Measurements from ENCODE around the gene GATA2.
A peak's percentile ranks its signal among the peaks of the same experiment; 100 is the strongest.

Gene GATA2

DNA sequence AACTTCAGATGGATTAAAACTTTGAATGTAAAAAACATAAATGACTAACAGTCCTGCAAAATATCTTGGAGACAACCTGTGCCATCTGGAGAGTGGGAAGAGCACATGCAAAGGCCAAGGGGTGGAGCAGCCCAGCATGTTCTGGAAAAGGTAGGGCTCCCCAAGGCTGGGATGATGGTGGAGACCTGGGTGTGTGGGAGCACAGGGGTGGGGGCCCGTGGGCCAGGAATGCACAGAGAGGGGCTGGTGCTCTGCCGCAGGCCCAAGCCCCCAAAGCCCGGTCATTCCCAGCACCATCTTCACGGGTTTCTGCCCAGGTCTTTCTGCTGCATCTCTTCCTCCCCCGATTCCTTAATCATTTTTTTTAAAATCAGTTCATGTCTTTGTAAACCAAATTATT, 9.7 kb upstream of the GATA2 start:
- no peak for DNase-seq (ENCODE audit: low read depth)

- DNase-seq (ENCODE audit: low read depth): no peak
These were observed 8.4 kb upstream of the GATA2 start for GRCh38 chr3:128501431-128501830.

DNA sequence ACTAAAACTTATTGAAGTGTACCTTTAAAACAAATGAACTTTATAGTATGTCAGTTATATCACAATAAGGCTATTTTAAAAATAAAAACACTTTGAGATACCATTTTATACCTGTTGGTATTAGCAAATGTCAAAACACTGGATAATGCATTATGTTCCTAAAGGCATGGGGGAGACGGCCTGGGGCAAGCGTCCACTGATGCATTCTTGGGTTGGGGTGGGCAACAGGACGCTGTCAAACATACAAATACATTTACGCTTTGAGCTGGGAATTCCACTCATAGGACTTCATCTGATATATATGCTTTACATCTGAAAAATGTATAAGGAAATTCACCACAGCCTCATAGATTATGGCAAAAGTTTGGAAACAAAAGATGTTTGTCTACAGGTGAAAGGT, 7.6 kb upstream of the GATA2 start:
- DNase-seq (ENCODE audit: low read depth): no peak

DNA sequence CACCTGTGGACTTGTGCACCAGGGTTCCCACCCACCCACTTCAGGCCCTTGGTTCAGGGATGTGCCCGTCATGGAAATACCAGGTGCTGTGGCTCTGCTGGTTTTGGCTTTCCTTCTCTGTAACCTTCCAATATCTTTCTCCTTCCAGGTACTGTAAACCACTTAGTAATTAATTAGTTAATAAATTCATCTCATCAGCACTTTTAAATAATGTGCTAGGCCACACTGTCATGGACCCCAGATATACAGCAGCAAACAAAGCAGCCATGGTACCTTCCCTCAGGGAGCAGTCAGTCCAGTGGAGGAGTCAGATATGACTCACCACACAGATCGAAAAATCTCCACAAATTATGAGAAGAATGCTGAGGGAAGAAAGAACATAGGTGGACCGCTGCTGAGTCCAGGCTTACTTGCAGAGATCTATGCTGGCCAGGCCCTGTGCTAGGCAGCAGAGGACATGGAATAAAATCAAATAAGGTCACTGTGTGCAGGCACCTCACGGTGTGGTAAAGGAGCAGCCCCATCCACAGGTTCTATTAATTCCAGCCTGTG, 6.8 kb upstream of the GATA2 start:
- DNase-seq (ENCODE audit: low read depth): no peak

GRCh38 chr3:128498901-128499530, 6.0 kb upstream of the GATA2 start:
- no peak for DNase-seq (ENCODE audit: low read depth)

GRCh38 chr3:128498127-128498626, 5.2 kb upstream of the GATA2 start:
- DNase-seq (ENCODE audit: low read depth): no peak

GRCh38 chr3:128497305-128498126, 4.5 kb upstream of the GATA2 start:
- peak; percentile 67 for DNase-seq (ENCODE audit: low read depth)

DNA sequence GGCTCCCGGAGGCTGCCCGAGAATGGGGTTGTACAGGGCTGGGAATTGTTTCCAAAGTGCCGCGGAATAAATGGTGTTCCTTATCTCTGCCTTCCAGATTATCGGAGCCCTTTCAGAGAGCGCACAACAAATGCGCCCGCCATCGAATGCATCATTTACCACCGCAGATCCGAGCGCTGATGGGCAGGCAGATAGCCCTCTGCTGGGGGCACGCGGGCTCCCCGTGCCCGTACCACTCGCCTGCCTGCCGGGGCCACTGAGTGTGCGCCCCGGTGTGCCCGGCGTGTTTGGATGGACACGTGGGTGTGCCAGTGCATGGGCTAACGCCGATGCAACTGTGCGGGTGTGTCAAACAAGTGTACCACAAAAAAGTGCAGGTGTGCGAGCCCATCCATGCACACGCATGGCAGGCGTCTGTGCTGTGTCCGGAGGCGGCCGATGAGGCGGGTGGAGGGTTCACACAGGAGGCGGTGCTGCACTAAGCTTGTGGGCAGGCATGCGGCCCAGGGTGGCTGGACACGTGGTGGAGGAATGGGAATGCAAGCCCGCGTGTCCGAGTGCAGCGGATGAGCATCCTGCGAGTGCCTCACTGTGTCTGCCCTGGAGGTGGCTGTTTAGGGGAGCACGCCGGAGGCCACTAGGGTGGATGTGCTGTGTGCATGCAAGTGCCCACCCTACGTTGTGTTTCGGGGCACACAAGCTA, 3.8 kb upstream of the GATA2 start:
- no peak for DNase-seq (ENCODE audit: low read depth)

- DNase-seq (ENCODE audit: low read depth): no peak
These were observed 3.1 kb upstream of the GATA2 start for GRCh38 chr3:128496019-128496601.

- no peak for DNase-seq (ENCODE audit: low read depth)
These were observed 2.5 kb upstream of the GATA2 start for GRCh38 chr3:128495435-128495970.

DNA sequence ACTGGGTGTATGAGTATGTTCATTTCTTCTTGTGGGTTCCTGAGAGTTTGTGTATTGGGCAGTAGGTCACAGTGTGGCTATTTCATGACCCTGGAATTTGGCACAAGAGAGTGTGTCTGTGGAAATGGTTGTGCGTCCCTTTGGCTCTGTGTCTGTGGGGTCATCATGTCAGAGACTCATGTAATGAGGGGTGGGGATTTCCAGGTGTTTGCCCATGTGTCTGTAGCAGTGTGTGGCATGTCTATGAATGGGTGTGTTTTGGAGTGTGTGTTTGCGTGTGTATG, 1.3 kb upstream of the GATA2 start:
- DNase-seq (ENCODE audit: low read depth): no peak

DNA sequence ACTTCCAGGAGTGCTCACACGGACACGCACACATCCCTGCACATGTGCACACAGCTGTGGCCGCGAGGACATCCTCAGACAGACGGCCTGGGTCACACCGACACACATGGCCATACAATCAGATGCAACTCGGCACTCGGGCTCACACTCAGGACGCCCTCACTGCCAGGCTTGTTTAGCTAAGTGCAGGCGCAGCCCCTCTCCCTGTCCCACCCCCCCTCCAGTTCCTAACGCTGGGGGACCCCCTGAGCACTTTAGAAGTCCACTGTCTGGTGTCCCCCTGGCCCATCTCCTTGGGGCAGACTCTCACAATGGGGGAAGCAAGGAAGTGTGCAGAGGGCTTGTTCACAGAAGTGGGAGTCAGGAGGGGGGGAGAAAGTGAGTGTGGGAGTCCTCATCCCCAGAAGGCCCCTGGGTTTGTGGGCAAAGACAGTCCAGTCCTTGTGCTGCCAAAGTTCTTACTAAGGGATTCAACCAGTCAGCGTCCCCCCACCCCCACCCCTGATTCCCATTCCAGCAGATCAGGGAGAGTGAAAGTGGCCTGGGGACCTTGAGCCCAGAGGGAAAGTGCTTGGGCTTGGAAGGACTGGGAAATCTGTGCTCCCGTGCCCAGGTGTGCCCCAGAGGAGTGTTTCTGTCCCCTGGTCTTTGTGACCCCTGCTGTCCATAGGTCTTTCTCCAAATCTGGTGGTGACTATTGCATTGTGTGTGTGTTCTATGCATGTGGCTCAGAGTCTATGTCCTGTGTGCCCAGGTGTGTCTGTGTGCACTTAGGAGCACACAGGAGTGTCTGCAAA, 767 bp upstream of the GATA2 start:
- DNase-seq (ENCODE audit: low read depth): no peak

DNA sequence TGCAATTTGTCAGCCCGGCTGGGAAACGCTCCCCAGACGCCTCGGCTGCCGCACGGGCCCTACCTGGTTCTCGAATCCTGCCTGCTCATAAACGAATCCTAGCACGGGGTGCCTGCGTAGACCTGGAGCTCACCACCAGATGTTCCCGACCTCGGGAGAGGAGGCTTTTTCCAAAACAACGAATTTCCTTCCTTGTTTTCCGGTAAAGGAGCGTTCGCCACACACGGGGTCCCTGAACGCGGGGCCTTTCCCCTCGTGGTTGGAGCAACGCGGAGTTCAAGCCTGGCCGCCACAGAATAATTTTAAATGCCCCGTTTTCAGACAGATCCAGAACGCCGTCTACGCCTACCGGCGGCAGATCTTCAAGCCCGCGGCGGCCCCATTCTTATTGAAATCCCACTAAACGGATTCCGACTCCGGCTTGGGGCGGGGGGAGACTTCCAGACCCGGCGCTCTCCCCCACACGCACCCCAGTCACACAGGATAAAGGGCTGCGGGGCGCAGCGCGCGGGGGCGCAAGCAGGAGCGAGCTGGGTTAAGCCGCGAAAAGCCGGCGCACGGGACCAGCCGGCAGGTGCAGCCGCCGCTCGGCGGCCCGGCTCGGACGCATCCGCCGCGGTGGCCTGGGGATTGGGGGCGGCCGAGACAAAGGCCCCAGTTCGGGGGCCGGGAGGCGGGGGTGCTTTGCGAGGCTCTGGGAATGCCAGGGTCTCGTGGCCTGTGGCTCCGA, 895 bp downstream of the GATA2 start:
- no peak for DNase-seq (ENCODE audit: low read depth)

DNA sequence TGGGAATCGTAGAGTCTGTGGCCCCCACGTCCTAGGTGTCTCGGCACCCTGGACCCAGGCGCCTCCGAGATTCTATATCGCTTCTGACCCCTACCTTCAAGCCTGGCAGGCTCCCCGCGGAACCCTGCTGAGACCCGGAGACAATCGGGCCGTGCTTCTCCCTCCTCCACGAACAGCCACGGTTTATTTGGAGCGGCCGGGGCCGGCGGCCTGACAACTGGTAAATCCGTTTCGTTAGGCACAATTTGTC, 1.4 kb downstream of the GATA2 start:
- DNase-seq (ENCODE audit: low read depth): no peak

DNA sequence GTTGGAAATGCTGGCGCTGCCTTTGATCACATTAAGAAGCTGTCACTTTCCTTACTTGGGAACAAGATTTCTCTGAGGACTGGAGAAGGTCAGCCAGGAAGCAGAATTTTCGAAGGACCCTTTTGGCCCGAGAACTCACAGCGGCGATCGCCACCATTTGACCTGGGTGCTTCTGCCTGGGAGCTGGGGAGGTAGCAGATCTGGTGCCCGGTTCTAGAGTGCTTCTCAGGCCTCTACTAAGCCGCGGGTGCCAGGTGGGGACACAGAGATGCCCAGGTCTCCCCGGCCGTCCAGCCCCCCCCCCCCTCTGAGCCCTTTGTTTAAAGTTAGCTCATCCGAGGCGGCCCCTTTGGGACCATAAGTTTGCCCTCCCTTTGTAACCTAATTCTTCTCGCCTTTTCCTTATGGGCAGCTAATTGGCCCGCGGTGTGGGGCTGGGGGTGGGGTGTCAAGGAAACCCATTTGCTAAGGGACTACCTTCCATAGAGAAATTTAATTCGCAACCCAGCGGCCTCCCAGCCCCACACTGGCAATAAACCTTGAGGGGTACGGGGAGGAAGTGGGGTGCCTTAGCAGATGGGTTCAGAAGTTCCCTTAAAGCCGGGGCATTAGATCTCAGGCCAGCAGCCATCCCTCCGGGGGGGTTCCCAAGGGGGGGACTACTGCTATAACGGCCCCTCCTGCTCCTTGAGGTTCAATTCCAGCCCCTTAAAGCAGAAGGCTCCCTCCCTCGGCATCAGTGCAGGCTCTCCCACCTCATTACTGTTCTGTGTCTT, 1.9 kb downstream of the GATA2 start:
- DNase-seq (ENCODE audit: low read depth): no peak

- DNase-seq (ENCODE audit: low read depth): no peak
These were observed 2.4 kb downstream of the GATA2 start for GRCh38 chr3:128490650-128490914.

DNA sequence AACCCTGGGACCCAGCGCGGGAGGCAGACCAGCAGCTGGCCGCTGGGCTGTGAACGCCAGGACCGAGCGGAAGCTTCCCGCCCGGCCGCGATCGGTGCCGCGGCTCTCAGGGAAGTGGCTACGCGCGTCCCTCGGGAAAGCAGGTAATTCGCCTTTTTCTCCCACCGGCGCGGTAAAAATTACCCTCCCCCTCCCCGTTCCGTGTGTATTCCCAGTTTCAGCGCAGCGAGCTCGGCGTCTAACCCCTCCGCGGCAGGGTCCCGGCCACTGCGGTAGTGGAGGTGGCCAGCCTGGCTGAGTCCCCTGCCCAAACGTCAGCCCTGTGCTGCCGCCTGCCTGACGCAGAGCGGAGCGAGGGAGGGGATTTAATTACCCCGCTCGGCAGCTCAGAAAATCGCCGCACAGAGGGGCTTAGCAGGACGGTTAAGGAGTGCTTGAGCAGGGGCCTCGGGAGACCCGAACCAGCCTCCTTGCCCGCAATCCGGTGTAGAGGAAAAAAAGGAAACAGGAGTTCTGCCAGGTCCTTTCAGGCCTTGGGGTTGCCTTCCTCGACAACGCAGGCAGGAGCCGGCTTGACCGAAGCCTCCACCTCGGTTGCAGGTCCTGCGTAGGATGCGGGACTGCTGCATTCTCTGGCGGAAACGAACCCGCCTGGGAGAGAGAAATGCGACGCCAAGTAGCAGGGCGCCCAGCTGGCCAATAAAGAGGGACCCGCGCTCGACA, 2.9 kb downstream of the GATA2 start:
- DNase-seq (ENCODE audit: low read depth): no peak

DNA sequence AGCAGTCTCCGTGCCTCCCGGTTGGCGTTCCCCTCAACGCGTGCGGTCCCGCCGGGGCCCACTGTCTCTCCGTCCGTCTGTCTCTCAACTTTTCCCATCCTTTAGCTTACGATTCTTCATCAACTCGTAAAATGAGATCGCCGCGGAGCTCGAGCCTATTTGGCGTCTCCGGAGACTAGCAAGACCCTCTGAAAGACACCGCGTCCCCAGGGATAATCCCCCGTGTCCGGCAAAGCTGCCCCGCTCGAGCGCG, 3.4 kb downstream of the GATA2 start:
- DNase-seq (ENCODE audit: low read depth): no peak

DNA sequence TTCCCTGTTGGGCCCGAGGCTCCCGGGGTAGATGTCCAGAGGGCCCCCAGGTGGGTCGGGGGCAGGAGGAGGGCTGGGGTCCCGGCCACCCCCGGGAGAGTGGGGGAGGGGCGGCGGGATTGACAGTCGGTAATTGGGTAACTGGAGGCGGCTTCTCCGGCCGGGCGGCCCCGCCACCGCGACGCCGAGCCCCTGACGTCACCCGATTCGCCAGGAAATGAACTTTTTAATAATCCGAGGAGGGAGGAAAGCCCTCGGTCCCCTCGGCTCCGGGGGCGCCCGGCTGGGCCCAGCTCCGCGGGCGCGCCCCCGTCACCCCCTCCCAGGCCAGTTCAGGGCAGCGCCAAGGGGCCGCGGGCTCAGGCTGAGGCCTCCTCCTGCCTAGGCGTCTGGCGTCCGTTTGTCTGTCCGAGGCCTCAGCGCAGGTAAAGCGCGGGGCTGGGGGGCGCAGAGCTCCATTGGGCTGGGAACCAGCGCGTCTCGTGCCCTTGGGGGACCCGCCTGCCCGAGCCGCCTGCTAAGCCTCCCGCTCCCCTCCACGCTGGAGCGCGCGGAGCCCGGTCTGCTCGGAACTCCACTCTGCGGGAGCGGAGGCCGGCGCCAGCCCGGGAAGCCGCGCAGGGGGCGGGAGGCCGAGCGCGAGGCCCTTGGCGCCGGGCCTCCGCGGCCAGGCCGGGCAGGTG, 3.9 kb downstream of the GATA2 start:
- DNase-seq (ENCODE audit: low read depth): no peak

DNA sequence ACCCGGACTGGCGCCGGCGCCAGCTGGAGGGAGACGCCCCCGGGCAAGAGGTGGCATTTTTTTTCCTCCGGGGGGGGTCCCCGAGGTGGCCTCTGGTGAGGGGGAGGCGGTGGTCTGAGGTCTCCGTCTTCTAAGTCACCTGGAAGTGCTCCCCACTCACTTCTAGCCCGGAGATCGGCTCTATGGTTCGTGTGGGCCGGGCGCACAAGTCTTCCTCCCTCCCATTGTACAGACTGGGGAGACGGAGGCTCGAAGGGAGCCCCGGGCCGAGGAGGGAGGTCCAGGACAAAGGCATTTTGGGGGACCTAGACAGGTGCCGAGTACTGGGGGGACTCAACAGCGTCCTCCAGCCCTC, 4.4 kb downstream of the GATA2 start:
- no peak for DNase-seq (ENCODE audit: low read depth)

Measured in stimulated activated CD4-positive, alpha-beta T cell treated with anti-CD3 and anti-CD28 coated beads, Interleukin-2, amount 100 ng/mL, for 4 hours (primary cell).